ENCODE data around the gene CD9. TPM values are rescaled to one million over a fixed set of nuclear protein-coding genes. Genes with fewer than 3 reads are reported as not detected.

Gene CD9
- polyA plus RNA-seq, 3 donors from 2014 or later = 2.1 to 9.8 (median 5.1) TPM

DNA sequence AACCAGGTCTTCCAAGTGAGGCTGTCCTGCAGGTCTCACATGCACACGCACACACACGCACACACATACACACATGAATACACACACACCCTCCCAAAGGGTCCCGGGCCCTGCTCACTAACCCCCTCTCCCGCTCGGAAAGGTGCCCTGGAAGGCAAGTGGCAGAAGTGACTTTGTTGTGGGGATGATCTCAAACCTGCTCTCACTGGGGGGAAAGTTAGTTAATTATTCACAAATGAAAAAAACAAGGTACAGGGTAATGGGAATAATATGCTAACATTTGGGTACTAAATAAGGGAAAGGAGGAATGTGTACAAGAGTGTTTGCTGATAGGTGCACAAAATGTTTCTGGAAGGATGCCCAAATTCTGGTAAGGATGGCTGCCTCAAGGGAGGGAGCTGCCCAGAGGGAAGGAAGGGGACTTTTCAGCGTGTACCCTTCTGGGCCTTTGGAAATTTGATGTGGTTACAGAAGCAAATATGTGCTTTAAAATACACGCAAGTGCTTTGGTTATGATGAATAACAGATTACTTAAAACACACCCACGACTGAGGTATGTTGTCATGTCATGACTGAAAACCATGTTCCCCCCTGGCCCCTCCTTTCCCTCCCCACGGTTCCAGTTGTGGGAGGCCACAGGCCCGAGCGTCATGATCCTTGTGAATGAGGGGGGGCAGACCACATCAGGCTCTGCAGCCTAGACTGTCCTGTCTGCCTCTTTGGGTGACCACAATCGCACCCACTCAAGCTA lies 66.9 kb downstream of the CD9 start:
- H3K36me3 Mint-ChIP-seq = no peaks in the 10 kb centered on the region
- no peak overlapping the region for H3K4me3 Mint-ChIP-seq
- no peaks in the 10 kb centered on the region for H3K4me1 Mint-ChIP-seq
- H3K9me3 Mint-ChIP-seq = no peaks in the 10 kb centered on the region
- DNase-seq = no peak
- H3K27ac Mint-ChIP-seq = peak overlapping the region in 2 of 6 donors; percentile 21 to 79
- H3K27me3 Mint-ChIP-seq (ENCODE audit: low read depth in 3 of 3) = peaks cover 4 to 6% (median 5%) of the 10 kb centered on the region in 3 donors

DNA sequence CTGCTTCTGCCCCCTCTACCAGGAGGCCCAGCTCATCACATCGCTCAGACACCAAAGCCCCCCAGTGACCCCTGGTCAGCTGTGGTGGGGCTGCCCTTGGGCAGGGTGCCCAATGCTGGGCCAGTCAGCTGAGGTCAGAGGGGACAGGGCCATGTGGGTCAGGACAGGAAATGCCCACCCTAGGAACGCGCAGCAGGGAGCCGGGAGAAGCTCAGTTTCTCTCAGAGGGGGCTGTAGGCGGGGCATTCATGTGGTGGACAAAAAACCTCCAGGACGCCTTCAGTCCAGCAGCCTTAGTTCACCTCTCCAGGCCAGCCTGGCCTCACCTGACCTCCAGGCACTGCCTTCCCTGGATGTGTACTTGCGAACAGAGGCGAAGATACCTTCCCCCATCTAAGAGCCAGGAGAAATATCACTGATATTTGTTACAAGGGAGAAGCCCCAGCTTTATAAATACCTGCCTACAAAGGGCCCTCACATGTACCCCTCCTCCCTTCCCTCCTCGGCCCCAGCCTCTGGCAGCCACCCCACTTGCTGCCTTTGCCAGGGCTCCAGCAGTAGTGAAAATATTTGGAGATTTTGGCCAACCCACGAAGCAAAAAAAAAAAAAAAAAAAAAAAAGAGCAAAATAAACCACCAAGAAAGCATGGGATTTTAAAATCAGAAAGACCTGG lies 68.4 kb downstream of the CD9 start:
- peaks cover 4 to 7% (median 5%) of the 10 kb centered on the region in 3 donors for H3K27me3 Mint-ChIP-seq (ENCODE audit: low read depth in 3 of 3)
- H3K36me3 Mint-ChIP-seq = no peaks in the 10 kb centered on the region
- DNase-seq = no peak
- H3K9me3 Mint-ChIP-seq = no peaks in the 10 kb centered on the region
- no peaks in the 10 kb centered on the region for H3K4me1 Mint-ChIP-seq
- H3K27ac Mint-ChIP-seq = no peak overlapping the region
- H3K4me3 Mint-ChIP-seq = no peak overlapping the region

DNA sequence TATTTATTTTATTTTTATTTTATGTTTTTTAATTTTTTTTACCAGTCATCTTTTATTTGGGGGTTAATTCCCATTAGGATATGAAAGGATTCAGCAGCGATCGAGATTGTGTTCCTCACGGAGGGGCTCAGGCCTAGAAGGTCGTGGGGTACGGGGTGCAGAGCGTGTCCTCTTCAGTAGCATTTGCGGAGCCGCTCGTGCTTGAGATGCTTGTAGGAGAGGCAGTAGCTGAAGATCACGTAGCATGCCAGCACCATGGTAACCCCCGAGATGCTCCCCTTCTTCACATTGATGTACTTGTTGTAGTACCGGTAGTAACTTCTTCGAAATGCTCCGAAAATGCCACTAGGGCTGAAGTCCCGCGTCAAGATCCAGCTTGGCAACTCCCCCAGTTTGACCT lies 69.8 kb downstream of the CD9 start:
- no peaks in the 10 kb centered on the region for H3K4me1 Mint-ChIP-seq
- no peak overlapping the region for H3K27ac Mint-ChIP-seq
- peaks cover 2 to 5% (median 5%) of the 10 kb centered on the region in 3 donors for H3K27me3 Mint-ChIP-seq (ENCODE audit: low read depth in 3 of 3)
- H3K9me3 Mint-ChIP-seq = no peaks in the 10 kb centered on the region
- no peak for DNase-seq
- no peak overlapping the region for H3K4me3 Mint-ChIP-seq
- H3K36me3 Mint-ChIP-seq = no peaks in the 10 kb centered on the region

DNA sequence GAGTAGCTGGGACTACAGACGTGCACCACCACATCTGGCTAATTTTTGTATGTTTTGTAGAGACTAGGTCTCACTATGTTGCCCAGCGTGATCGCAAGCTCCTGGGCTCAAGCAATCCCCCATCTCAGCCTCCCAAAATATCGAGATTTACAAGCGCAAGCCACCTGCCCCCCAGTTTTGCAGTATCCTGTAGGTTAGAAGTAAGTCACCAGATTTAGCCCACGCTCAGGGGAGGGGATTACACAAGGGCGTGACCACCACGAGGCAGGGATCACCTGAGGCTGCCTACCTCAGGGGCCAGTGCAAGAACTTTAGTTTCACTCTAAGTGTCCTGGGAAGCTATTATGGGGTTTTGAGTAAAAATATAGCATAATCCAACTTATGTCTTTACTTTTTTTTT lies 71.1 kb downstream of the CD9 start:
- Mint-ChIP-seq H3K4me3 (no peak overlapping the region), H3K27ac (no peak overlapping the region)

DNA sequence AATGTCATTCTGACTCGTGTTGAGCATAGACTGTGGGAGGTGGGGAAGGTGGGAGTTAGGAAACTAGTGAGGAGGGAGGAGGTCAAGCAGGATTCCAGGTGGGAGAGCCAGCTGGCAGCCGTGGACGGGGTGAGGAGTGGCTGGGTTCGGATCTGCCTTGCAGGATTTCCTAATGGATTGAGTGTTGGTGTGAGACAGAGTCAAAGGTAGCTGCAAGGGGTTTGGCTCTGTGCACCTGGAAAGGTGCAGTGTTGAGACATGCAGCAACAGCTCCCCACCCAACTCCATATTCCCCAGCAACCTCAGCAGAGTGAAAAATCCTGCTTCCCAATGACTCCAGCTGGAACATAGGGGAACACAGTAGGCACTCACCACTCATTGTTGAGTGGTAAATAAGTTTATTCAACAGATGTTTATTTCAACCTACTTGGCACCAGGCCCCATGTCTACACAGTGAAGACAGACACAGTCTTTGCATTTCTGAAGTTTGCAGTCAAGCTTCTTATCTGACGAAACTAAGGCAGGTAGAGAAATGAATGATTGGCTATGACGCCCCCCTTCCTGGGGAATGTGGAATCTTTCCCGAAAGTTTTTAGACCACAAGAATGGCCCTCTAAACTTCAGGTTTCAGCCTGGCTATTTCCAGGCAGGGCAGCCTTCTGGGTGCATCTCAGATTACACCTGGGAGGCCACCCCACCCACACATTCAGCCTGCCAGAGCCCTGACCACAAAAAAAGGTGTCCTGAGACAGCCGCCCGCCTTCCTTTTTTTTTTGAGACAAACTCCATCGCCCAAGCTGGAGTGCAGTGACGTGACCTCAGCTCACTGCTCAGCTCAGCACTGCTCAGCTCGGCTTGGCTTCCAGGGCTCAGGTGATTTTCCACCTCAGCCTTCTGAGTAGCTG lies 72.4 kb downstream of the CD9 start:
- Mint-ChIP-seq H3K4me3 (no peak overlapping the region), H3K9me3 (no peaks in the 10 kb centered on the region), H3K27me3 (ENCODE audit: low read depth in 3 of 3) (peaks cover 3 to 11% (median 8%) of the 10 kb centered on the region in 3 donors), H3K4me1 (peaks cover 0 to 1% of the 10 kb centered on the region in 2 donors), H3K36me3 (no peaks in the 10 kb centered on the region), H3K27ac (no peak overlapping the region)
- no peak for DNase-seq

More for the DNA sequence above, 71.1 kb downstream of the CD9 start:
- peaks cover 3 to 5% (median 5%) of the 10 kb centered on the region in 3 donors for H3K27me3 Mint-ChIP-seq (ENCODE audit: low read depth in 3 of 3)
- H3K36me3 Mint-ChIP-seq = no peaks in the 10 kb centered on the region
- no peak for DNase-seq
- H3K9me3 Mint-ChIP-seq = no peaks in the 10 kb centered on the region
- H3K4me1 Mint-ChIP-seq = no peaks in the 10 kb centered on the region

DNA sequence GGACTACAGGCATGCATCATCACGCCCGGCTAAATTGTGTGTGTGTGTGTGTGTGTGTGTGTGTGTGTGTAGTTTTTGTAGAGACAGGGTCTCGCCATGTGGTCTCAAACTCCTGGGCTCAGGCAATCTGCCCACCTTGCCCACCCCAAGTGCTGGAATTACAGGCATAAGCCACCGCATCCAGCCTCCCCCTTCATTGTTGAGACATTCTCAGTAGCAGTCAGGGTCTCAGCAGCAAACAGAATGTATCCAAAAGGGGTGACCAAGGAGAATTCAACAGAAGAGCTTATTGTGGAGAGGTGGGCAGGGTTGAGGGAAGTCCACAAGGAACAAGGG lies 73.0 kb downstream of the CD9 start:
- Mint-ChIP-seq H3K4me3 (no peak overlapping the region), H3K27me3 (ENCODE audit: low read depth in 3 of 3) (peaks cover 3 to 16% (median 12%) of the 10 kb centered on the region in 3 donors), H3K9me3 (no peaks in the 10 kb centered on the region), H3K36me3 (no peaks in the 10 kb centered on the region), H3K4me1 (peaks cover 2 to 7% of the 10 kb centered on the region in 2 donors), H3K27ac (no peak overlapping the region)
- no peak for DNase-seq

DNA sequence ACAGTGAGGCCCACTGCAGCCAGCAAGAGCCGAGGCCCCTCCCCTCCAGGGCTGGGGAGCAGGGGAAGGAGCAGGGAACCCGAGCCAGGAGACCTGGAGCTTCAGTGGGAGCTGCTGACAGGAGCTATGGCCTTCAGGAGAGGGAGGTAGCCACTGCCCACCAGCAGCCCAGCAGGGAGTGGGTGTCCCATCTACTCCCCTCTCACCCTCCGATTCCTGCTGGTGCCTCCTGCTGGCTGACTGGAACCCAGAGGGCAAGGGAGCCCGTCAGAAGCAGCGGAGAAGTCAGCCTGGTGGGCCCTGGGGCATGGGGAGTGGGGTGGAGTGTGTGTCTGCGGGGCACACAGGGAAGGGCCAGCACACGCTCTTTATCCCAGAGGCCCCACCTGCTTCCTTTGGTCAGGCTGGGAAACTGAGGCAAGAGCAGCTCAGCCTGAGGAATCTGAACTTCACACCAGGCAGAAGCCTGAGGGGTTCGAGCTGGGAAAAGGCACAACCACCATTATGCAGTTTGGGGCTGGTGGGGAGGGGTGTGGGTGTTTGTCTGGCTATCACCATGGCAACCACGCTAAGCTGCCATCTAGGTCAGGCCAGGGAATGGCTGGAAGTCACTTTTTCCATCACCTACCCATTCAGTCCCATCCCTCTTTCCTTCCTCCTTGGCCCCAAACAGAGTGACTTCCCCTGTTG lies 73.5 kb downstream of the CD9 start:
- Mint-ChIP-seq H3K4me1 (peaks cover 3 to 8% of the 10 kb centered on the region in 2 donors), H3K4me3 (no peak overlapping the region), H3K9me3 (no peaks in the 10 kb centered on the region), H3K27ac (no peak overlapping the region), H3K36me3 (no peaks in the 10 kb centered on the region), H3K27me3 (ENCODE audit: low read depth in 3 of 3) (peaks cover 3 to 16% (median 12%) of the 10 kb centered on the region in 3 donors)
- no peak for DNase-seq

DNA sequence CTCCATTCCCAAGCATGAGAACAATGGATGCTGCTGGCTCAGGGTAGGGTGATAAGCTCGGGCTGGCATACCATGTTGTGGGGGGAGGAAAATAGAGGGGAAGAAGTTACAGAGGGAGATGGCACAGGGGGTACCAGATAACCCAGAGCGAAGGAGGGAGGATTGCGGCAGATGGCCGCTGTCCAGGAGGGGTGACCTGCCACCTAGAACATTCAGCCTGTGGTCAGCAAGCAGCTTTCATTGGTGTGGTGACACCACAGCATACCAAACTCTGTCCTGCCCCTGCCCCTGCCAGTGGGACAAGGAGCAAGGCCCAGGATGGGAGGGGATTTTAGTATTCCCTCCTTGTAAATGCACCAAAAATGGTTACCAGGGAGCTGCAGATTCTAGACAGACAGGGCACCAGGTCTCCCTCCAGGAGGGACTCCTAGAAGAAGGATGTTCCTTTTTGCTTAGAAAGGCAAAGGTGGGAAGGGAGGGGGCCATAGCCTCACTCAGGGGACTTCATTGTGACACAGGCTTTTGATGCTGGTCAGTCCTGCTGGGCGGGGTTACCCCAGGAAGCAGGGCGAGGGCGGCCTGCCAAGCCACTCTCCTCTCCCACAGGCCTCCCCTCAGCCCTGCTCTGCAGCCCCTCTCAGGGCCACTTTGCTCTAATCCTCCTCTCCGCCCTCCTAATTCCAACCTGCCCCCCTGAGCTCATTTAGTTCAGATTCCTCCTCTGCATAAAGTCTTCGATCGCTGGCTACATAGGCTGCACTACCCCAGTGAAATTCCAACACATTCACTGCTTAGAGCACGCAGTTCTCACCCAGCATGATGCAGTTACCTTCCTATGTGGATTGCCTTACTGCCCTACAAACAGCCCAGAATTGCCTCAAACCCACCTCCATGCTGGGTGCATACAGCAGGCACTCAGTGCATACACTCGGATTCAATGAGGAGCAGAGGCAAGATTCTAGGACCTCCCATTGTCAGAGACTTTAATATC lies 74.3 kb downstream of the CD9 start:
- peaks cover 3 to 8% of the 10 kb centered on the region in 2 donors for H3K4me1 Mint-ChIP-seq
- no peaks in the 10 kb centered on the region for H3K36me3 Mint-ChIP-seq
- peaks cover 6 to 16% (median 11%) of the 10 kb centered on the region in 3 donors for H3K27me3 Mint-ChIP-seq (ENCODE audit: low read depth in 3 of 3)
- DNase-seq = no peak
- no peaks in the 10 kb centered on the region for H3K9me3 Mint-ChIP-seq
- no peak overlapping the region for H3K27ac Mint-ChIP-seq
- no peak overlapping the region for H3K4me3 Mint-ChIP-seq

DNA sequence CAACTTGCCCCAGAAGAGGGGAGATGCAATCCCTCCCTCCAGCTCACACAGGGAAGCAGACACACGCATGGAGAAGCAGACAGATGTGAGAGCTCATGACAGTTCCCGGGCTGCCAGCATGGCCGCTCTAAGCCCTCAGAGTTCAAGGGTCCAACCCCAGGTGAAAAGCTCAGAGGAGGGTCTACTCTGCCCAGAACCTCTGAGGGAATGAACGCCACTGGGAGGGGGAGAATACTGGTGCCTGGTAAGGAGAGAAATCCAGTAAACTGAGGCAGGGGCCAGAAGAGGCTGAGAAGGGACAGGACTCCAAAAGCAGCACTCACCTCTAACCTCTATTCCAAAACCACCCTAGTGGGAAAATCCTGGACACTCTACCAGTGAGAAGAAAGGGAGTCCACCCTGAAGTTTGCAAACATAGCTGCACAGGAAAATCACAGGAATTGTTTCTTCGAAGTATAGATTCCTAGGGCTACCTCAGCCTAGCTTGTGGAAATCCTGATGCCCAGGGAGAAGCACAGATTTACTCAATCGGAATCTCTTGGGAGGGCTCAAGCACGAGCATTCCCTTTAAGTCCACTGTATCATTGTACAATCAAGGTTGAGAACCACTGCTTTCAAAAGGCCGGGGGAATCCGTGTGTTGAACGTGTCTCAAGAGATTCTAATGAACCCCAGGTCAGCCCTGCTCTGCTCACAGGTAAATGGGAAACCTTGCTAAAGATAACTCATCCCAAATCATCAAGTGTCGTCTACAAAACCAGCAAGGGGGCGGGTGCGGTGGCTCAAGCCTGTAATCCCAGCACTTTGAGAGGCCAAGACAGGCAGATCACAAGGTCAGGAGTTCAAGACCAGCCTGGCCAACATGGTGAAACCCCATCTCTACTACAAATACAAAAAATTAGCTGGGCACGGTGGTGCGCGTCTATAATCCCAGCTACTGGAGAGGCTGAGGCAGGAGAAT lies 76.0 kb downstream of the CD9 start:
- Mint-ChIP-seq H3K27ac (no peak overlapping the region), H3K4me1 (peaks cover 3 to 8% of the 10 kb centered on the region in 2 donors), H3K4me3 (no peak overlapping the region), H3K27me3 (ENCODE audit: low read depth in 3 of 3) (peaks cover 10 to 20% (median 20%) of the 10 kb centered on the region in 3 donors), H3K36me3 (no peaks in the 10 kb centered on the region), H3K9me3 (no peaks in the 10 kb centered on the region)
- no peak for DNase-seq

DNA sequence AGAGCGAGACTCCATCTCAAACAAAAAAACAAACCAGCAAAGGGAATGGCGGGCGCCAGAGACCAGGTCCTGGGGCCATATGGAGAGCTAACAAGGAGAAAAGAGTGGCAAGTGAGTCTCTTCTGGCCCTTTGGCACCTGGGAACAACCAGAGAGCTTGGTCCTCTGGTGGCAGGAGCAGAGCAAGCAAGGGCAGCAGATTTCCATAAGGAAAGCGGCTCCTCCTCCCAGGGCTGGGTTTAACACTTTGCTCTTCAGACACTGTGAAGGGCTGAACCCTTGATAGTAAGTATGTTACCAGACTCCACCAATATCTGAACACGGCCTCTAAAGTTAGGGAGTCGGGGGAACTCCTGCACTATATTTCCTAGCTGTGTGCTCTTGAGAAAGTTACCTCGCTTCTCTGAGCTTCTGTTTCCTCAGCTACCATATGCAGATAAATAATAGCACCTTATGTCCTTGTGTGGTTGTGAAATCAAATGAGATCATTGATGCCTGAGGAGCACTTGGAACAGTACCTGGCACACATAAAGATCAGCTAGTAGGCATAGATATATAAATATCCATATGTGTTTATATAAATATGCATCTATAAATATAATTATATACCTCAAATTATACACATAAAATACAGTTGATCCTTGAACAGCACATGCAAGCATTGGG lies 76.9 kb downstream of the CD9 start:
- DNase-seq = no peak
- H3K36me3 Mint-ChIP-seq = no peaks in the 10 kb centered on the region
- H3K27ac Mint-ChIP-seq = no peak overlapping the region
- H3K27me3 Mint-ChIP-seq (ENCODE audit: low read depth in 3 of 3) = peaks cover 10 to 24% (median 20%) of the 10 kb centered on the region in 3 donors
- peaks cover 3 to 8% of the 10 kb centered on the region in 2 donors for H3K4me1 Mint-ChIP-seq
- H3K4me3 Mint-ChIP-seq = no peak overlapping the region
- no peaks in the 10 kb centered on the region for H3K9me3 Mint-ChIP-seq

DNA sequence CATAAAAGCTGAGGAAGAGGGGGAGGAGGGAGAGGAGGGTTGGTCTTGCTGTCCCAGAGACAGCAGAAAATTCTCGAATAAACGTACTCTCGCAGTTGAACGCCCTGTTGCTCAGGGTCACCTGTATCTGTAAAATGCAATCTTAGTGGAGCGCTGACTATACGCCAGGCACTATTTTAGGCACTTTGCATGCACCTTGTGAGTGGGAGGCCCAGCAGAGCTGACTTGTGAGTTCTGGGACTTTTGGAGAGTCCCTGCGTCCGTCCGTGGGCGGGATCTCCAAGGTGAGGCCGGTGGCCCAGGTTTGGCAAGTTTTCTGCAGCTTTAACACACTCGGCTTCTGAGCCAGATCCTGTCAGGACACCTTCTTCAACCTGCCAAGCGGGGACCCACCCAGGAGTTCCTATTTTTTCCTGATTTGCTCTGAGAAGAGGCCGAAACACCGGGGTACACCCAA lies 77.8 kb downstream of the CD9 start:
- H3K4me1 Mint-ChIP-seq = peaks cover 3 to 8% of the 10 kb centered on the region in 2 donors
- peak overlapping the region in 2 of 6 donors; percentile 34 to 49 for H3K27ac Mint-ChIP-seq
- H3K4me3 Mint-ChIP-seq = peak overlapping the region; percentile 60 to 84 (median 75)
- peaks cover 10 to 24% (median 22%) of the 10 kb centered on the region in 3 donors for H3K27me3 Mint-ChIP-seq (ENCODE audit: low read depth in 3 of 3)
- no peaks in the 10 kb centered on the region for H3K9me3 Mint-ChIP-seq
- H3K36me3 Mint-ChIP-seq = no peaks in the 10 kb centered on the region
- DNase-seq = no peak

Data from immature natural killer cell (primary cell).